ENCODE measurements around the gene CATSPERD. TPM values are rescaled to one million over a fixed set of nuclear protein-coding genes. Genes with fewer than 3 reads are reported as not detected.

CATSPERD gene
- total and polyA plus RNA-seq, 2 of the 4 experiments (the other 2 are of a cell fraction) = not detected

- POLR2A ChIA-PET (ENCODE audit: unreplicated experiment) = no interaction called here
- no peak overlapping the region for H3K56ac ChIP-seq (ENCODE audit: extremely low read depth, insufficient read depth, low read length)
- 60% methylated on average over 1 of the region's 6 CpGs; no CpG with 5 or more reads in 1 of the 2 experiments for WGBS, 2 experiments (ENCODE audit: extremely low coverage in 2 of 2, insufficient read length in 1 of 2)
Measured at GRCh38 chr19:5753743-5754142, 33.3 kb downstream of the CATSPERD start.

More at GRCh38 chr19:5753743-5754142, 33.3 kb downstream of the CATSPERD start:
- no peak for DNase-seq
- H3K27me3 ChIP-seq (ENCODE audit: control insufficient read depth, insufficient read depth, low read length) = peaks cover 12% of the 10 kb centered on the region
- no peaks in the 10 kb centered on the region for H3K9me3 ChIP-seq (ENCODE audit: control insufficient read depth, insufficient read depth, low read length)
- no peak overlapping the region for H2BK120ac ChIP-seq (ENCODE audit: low read depth, low read length)
- H3K36me3 ChIP-seq (ENCODE audit: control insufficient read depth, insufficient read depth, low read length) = no peaks in the 10 kb centered on the region
- H4K8ac ChIP-seq (ENCODE audit: low read depth in 2 of 2, low read length in 2 of 2) = no peak overlapping the region
- no peak overlapping the region for H2AK5ac ChIP-seq (ENCODE audit: low read depth, low read length)
- no peak overlapping the region for H3K23ac ChIP-seq (ENCODE audit: low read depth, low read length)
- no peak overlapping the region for H3K4me3 ChIP-seq (ENCODE audit: insufficient read depth, low read depth, low read length)
- ATAC-seq (ENCODE audit: low read depth) = no peak
- H2BK20ac ChIP-seq (ENCODE audit: low read depth, low read length) = no peak overlapping the region
- CTCF ChIA-PET = no interaction called here
- H3K4me1 ChIP-seq (ENCODE audit: control insufficient read depth, insufficient read depth, low read length) = no peaks in the 10 kb centered on the region
- no peak overlapping the region for H3K18ac ChIP-seq (ENCODE audit: low read depth, low read length)
- H3K9me1 ChIP-seq (ENCODE audit: insufficient read depth, low read length) = no peaks in the 10 kb centered on the region
- H4K20me1 ChIP-seq (ENCODE audit: insufficient read depth, low read length) = no peaks in the 10 kb centered on the region
- intact Hi-C loops (cut with micrococcal nuclease) (no loop called here), in situ Hi-C loops (cut with MboI; ENCODE audit: low sequenced_read_pairs) (no loop called here), dilution Hi-C loops (cut with HindIII; ENCODE audit: low sequenced_read_pairs, unreplicated experiment) (no loop called here)
- no peak overlapping the region for H3K4me2 ChIP-seq (ENCODE audit: low read depth, low read length)
- TF ChIP-seq MAFK (IDR thresholded peaks at IDR 0.05; ENCODE audit: low read depth, low read length) = no peak
- no peak overlapping the region for H2BK15ac ChIP-seq (ENCODE audit: low read depth, low read length)
- H3K27ac ChIP-seq (ENCODE audit: insufficient read depth, low read length) = no peak overlapping the region
- H3K4ac ChIP-seq (ENCODE audit: low read depth, low read length) = no peak overlapping the region
- no peak overlapping the region for H4K91ac ChIP-seq (ENCODE audit: insufficient read depth, low read depth, low read length)
- no peak overlapping the region for H2AK9ac ChIP-seq (replicated peaks; ENCODE audit: low read depth, low read length, poor library complexity)
- H2AFZ ChIP-seq (replicated peaks; ENCODE audit: low read length, poor library complexity) = no peak overlapping the region
- no peak overlapping the region for H3K14ac ChIP-seq (replicated peaks; ENCODE audit: low read depth, low read length)
- H4K5ac ChIP-seq (ENCODE audit: low read depth, low read length) = no peak overlapping the region
- BruUV-seq (replicated peaks) = no TSS peak
- H3K9ac ChIP-seq (ENCODE audit: low read depth, low read length) = no peak overlapping the region
- H3K79me1 ChIP-seq (ENCODE audit: low read depth in 1 of 2, low read length in 2 of 2) = no peaks in the 10 kb centered on the region
- no peak overlapping the region for H2BK5ac ChIP-seq (ENCODE audit: low read depth, low read length, poor library complexity, severe bottlenecking)
